ENCODE measurements around the gene ABRACL.
"Not testable (repeated sequence)": the region's sequence is repeated elsewhere in the genome, so short reads cannot be mapped to it uniquely, and the experiment has no call there.

Gene ABRACL

GRCh38 chr6:139028658-139029469 lies at the start of gene ABRACL:
Gene ABRACL (plus strand): TSS chr6:139028745. CDS start chr6:139034161, 5,416 bp downstream.
- peak; percentile 61 to 75 for DNase-seq (ENCODE audit: low read depth in 2 of 2, low spot score in 1 of 2)

DNA sequence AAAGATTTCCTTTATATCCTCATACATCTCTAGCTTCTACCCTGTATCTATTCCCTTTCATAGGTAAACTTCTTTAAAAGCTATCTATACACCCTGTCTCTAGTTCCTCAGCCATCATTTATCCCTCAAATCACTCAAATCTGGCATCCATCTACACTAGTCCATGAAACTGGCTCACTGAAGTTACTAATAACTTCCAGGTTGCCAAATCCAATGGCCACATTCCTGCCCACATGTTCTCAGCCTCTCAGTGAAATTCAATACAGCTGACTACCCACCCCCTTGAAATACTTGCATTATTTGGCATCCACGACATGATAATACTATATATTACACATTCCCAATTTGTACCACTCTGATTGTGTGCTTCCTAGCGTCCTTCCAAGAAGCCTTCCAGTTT lies 49.2 kb upstream of the ABRACL start:
- DNase-seq (ENCODE audit: low read depth in 2 of 2, low spot score in 1 of 2), result no peak

DNA sequence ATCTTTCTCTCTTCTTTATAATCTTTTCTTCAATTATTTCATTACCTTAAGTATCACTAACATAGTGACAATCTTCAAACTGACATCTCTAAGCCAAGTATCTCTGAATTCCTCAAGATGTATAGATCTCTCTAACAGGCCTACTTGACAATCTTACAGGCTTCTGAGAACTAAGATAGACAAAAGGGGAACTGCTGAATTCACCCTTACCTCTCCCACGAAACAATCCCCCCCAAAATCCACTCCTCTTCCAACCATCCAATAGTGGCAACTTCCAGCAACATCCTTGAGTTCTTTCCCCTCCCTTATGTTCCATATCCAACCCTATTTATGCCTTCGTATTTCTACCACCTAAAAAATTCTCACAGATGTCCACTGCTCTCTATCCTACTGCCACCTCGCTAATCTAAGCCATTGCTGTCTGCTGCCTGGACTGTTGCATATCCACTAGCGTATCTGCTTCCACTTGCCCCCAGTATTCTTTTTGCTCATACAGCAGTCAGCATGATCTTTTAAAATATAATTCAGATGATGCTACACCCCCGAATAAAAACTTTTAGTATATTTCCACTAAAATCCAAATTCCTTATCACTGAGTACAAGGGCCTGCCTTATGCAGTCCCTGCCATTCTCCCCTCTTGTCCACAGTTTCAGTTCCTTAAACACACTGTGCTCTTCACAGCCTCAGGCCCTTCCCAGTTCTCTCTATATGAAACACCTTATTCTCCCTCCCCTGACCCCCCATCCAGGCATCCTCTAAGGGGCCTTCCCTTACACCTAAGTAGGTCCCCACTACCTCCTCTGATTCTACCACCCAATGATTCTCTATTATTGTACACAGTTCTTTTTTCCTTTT lies 48.5 kb upstream of the ABRACL start:
- DNase-seq (ENCODE audit: low read depth in 2 of 2, low spot score in 1 of 2), result no peak

GRCh38 chr6:138981416-138981815 lies 47.1 kb upstream of the ABRACL start:
- no peak for DNase-seq (ENCODE audit: low read depth in 2 of 2, low spot score in 1 of 2)

- DNase-seq (ENCODE audit: low read depth in 2 of 2, low spot score in 1 of 2), result no peak
These were observed 42.0 kb upstream of the ABRACL start for GRCh38 chr6:138986578-138986977.

- no peak for DNase-seq (ENCODE audit: low read depth in 2 of 2, low spot score in 1 of 2)
These were observed 41.4 kb upstream of the ABRACL start for GRCh38 chr6:138987080-138987642.

GRCh38 chr6:138987643-138988468 lies 40.7 kb upstream of the ABRACL start, which contains the start of gene REPS1:
Gene REPS1 (minus strand): TSS chr6:138988253. CDS start chr6:138987682, 571 bp downstream.
- DNase-seq (ENCODE audit: low read depth in 2 of 2, low spot score in 1 of 2), result peak; percentile 76 to 79

- DNase-seq (ENCODE audit: low read depth in 2 of 2, low spot score in 1 of 2), result no peak
These were observed 40.1 kb upstream of the ABRACL start for GRCh38 chr6:138988469-138988834.

GRCh38 chr6:138989098-138989983 lies 39.2 kb upstream of the ABRACL start:
- no peak for DNase-seq (ENCODE audit: low read depth in 2 of 2, low spot score in 1 of 2)

DNA sequence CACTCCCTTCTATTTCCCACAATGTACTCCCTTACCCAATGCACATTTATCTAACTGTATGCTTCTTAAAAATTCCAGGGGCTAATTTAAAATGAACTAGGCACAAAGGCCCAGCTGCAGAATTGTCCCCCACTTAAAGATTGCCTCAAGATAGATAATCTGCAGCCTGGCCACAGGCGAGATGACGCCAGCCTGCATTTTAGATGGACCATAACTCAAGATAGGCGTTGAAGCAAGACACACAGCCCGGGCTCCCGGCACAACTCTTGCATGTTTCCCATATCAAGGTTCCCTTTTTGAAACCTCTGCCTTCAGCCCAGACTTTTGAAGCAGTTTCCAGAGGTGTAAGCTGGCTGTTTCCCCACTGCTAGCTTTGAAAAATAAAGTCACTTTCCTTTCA lies 37.3 kb upstream of the ABRACL start:
- DNase-seq (ENCODE audit: low read depth in 2 of 2, low spot score in 1 of 2), result no peak

DNA sequence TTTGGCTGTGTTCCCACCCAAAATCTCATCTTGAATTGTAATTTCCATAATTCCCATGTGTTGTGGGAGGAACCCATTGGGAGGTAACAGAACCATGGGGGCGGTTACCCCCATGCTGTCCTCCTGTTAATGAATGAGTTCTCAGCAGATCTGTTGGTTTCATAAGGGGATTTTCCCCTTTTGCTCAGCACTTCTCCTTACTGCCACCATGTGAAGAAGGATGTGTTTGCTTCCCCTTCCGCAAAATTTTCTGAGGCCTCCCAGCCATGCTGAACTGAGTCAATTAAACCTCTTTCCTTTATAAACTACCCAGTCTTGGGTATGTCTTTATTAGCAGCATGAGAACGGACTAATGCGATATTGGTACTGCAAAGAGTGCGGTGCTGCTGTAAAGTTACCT lies 35.6 kb upstream of the ABRACL start:
- DNase-seq (ENCODE audit: low read depth in 2 of 2, low spot score in 1 of 2), result not testable (repeated sequence)

- not testable (repeated sequence) for DNase-seq (ENCODE audit: low read depth in 2 of 2, low spot score in 1 of 2)
These were observed 35.1 kb upstream of the ABRACL start for GRCh38 chr6:138993410-138993809.

DNA sequence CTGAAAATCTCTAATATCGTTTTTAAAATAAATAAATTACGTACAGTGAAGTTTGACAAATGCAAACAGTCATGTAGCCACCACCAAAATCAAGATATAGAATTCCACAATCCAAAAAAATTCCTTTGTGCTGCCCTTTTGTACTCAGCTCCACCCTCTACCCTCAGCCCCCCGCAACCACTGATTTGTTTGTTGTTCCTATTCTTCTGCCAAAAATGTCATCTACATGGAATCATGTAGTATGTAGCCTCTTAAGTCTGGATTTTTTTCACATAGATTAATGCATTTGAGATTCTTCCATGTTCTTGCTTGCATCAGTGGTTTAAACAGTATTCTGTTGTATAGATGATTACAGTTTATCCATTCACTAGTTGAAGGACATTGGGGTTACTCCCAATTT lies 32.0 kb upstream of the ABRACL start:
- no peak for DNase-seq (ENCODE audit: low read depth in 2 of 2, low spot score in 1 of 2)

DNA sequence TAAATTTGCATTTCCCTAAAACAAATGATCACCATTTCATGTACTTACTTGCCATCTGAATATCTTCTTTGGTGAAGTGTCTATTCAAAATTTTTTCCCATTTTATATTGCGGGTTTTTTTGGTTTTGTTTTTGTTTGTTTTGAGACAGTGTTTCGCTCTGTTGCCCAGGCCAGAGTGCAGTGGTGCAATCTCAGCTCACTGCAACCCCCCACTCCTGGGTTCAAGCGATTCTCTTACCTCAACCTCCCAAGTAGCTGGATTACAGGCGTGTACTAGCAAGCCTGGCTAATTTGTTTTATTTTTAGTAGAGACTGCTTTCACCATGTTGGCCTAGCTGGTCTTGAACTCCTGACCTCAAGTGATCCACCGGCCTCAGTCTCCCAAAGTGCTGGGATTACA lies 31.4 kb upstream of the ABRACL start:
- no peak for DNase-seq (ENCODE audit: low read depth in 2 of 2, low spot score in 1 of 2)

GRCh38 chr6:138999949-139000725 lies 28.4 kb upstream of the ABRACL start:
- no peak for DNase-seq (ENCODE audit: low read depth in 2 of 2, low spot score in 1 of 2)

GRCh38 chr6:139003751-139004150 lies 24.8 kb upstream of the ABRACL start:
- no peak for DNase-seq (ENCODE audit: low read depth in 2 of 2, low spot score in 1 of 2)

DNA sequence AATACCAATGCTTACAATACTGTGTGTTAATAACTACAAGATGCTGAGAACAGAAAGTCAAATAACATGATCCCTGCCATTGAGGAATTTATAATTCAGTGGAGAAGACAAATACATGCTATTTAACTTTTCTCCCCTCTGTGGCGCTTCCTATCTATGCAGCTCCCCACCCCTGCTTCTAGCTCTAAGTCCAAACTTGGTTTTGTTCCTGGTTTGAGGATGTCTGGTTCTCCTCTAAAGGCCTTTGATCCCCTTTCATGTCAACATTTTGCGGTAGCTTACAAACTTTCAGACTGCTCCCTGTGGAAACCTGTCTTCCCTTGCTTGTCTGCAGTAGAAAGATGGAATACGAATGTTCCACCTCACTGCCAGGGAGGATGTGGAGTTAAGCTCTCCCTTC lies 22.1 kb upstream of the ABRACL start:
- DNase-seq (ENCODE audit: low read depth in 2 of 2, low spot score in 1 of 2), result no peak

- DNase-seq (ENCODE audit: low read depth in 2 of 2, low spot score in 1 of 2), result no peak
These were observed 21.1 kb upstream of the ABRACL start for GRCh38 chr6:139007428-139007827.

DNA sequence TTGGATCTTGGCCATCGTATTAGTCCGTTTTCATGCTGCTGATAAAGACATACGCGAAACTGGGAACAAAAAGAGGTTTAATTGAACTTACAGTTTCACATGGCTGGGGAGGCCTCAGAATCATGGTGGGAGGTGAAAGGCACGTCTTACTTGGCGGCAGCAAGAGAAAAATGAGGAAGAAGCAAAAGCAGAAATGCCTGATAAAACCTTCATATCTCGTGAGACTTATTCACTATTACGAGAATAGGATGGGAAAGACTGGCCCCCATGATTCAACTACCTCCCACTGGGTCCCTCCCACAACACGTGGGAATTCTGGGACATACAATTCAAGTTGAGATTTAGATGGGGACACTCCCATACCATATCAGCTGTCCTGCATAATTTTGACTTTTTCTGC lies 20.4 kb upstream of the ABRACL start:
- no peak for DNase-seq (ENCODE audit: low read depth in 2 of 2, low spot score in 1 of 2)
